GM12801 (cell line): ENCODE measurements around the gene TUBA4A.

Experiments
- CTCF ChIP-seq: IDR thresholded peaks from one replicate; pipeline ENCODE4 v1.5.1; 2011; ENCODE audit warnings: control low read depth; ENCODE audit not compliant: insufficient read length; ENCODE audit errors: extremely low read depth

The TUBA4A gene

GRCh38 chr2:219252900-219253752, 592 bp downstream of the TUBA4A start, which contains the start of gene TUBA4B:
Gene TUBA4B (plus strand): TSS chr2:219253243. CDS start chr2:219253408, 165 bp downstream.
- TF ChIP-seq CTCF = no peak

GRCh38 chr2:219252570-219252899, 1.2 kb downstream of the TUBA4A start:
- TF ChIP-seq CTCF = no peak

- TF ChIP-seq CTCF = no peak
Measured at GRCh38 chr2:219252084-219252483, 1.6 kb downstream of the TUBA4A start.

GRCh38 chr2:219251656-219252055, 2.1 kb downstream of the TUBA4A start:
- TF ChIP-seq CTCF = no peak

- no peak for TF ChIP-seq CTCF
Measured at GRCh38 chr2:219250049-219250781, 3.5 kb downstream of the TUBA4A start.

- TF ChIP-seq CTCF = no peak
Measured at GRCh38 chr2:219249203-219249980, 4.3 kb downstream of the TUBA4A start.

- TF ChIP-seq CTCF = no peak
Measured at GRCh38 chr2:219248845-219249202, 4.9 kb downstream of the TUBA4A start.
